ENCODE data around the gene AAK1. TPM values are rescaled to one million over a fixed set of nuclear protein-coding genes. Genes with fewer than 3 reads are reported as not detected.

Gene AAK1
- polyA plus RNA-seq, 1 donor from 2014 or later, result 26.7 TPM

GRCh38 chr2:69561101-69561500 is 82.4 kb downstream of the AAK1 start:
- no peaks in the 10 kb centered on the region for H3F3A ChIP-seq (ENCODE audit: insufficient read depth, low read length, poor library complexity, severe bottlenecking)
- H4K20me1 ChIP-seq (ENCODE audit: insufficient read depth), result no peaks in the 10 kb centered on the region
- H3K4me3 ChIP-seq (ENCODE audit: low read length), result no peak overlapping the region
- H3K9me2 ChIP-seq (ENCODE audit: insufficient read depth, low read length), result no peaks in the 10 kb centered on the region
- H2AFZ ChIP-seq (ENCODE audit: low read depth, low read length), result no peak overlapping the region
- no peaks in the 10 kb centered on the region for H3K27me3 ChIP-seq (ENCODE audit: insufficient read depth, low read depth, low read length)
- H3K36me3 ChIP-seq (ENCODE audit: insufficient read depth, low read length), result no peaks in the 10 kb centered on the region
- TF ChIP-seq POLR2AphosphoS5 (IDR thresholded peaks at IDR 0.05) (no peak), TAF1 (IDR thresholded peaks at IDR 0.05; ENCODE audit: low read depth) (no peak), SMC3 (conservative IDR thresholded peaks at IDR 0.05; ENCODE audit: poor library complexity) (no peak), CTCF (IDR thresholded peaks at IDR 0.05; ENCODE audit: poor library complexity, severe bottlenecking) (no peak), EZH2 (IDR thresholded peaks at IDR 0.05; ENCODE audit: borderline replicate concordance, insufficient read depth, low read length, poor library complexity, severe bottlenecking) (no peak), REST (IDR thresholded peaks at IDR 0.05; ENCODE audit: borderline replicate concordance) (no peak), RAD21 (conservative IDR thresholded peaks at IDR 0.05) (no peak), MXI1 (conservative IDR thresholded peaks at IDR 0.05; ENCODE audit: poor library complexity, severe bottlenecking) (no peak), EP300 (conservative IDR thresholded peaks at IDR 0.05; ENCODE audit: poor library complexity, severe bottlenecking) (no peak)
- H3K4me2 ChIP-seq (ENCODE audit: low read length), result no peak overlapping the region
- no peak overlapping the region for H3K9ac ChIP-seq (ENCODE audit: low read length)
- H3K9me3 ChIP-seq (ENCODE audit: low read length), result no peaks in the 10 kb centered on the region
- peaks cover 3% of the 10 kb centered on the region for H3K79me2 ChIP-seq (replicated peaks; ENCODE audit: insufficient read depth, low read length)
- H3K27ac ChIP-seq (ENCODE audit: low read length), result peak overlapping the region; percentile 67

- Histone ChIP-seq H2AFZ (ENCODE audit: low read depth, low read length) (no peak overlapping the region), H3F3A (ENCODE audit: insufficient read depth, low read length, poor library complexity, severe bottlenecking) (no peaks in the 10 kb centered on the region), H3K4me2 (ENCODE audit: low read length) (no peak overlapping the region), H3K36me3 (ENCODE audit: insufficient read depth, low read length) (no peaks in the 10 kb centered on the region), H3K9me3 (ENCODE audit: low read length) (no peaks in the 10 kb centered on the region), H3K9me2 (ENCODE audit: insufficient read depth, low read length) (no peaks in the 10 kb centered on the region), H3K27ac (ENCODE audit: low read length) (peak overlapping the region; percentile 67), H4K20me1 (ENCODE audit: insufficient read depth) (no peaks in the 10 kb centered on the region), H3K9ac (ENCODE audit: low read length) (peak overlapping the region; percentile 36), H3K4me3 (ENCODE audit: low read length) (peak overlapping the region; percentile 51), H3K79me2 (replicated peaks; ENCODE audit: insufficient read depth, low read length) (peaks cover 3% of the 10 kb centered on the region), H3K27me3 (ENCODE audit: insufficient read depth, low read depth, low read length) (no peaks in the 10 kb centered on the region)
- peak; percentile 41 for TF ChIP-seq POLR2AphosphoS5 (IDR thresholded peaks at IDR 0.05)
- peak; percentile 48 for TF ChIP-seq EP300 (conservative IDR thresholded peaks at IDR 0.05; ENCODE audit: poor library complexity, severe bottlenecking)
- TF ChIP-seq TAF1 (IDR thresholded peaks at IDR 0.05; ENCODE audit: low read depth), result no peak
Observed at GRCh38 chr2:69560147-69560482, 83.4 kb downstream of the AAK1 start.

Measured in neural cell (in vitro differentiated cells).